ENCODE data around the gene APBA1. TPM values are rescaled to one million over a fixed set of nuclear protein-coding genes. Genes with fewer than 3 reads are reported as not detected.

The APBA1 gene
- polyA plus RNA-seq, 1 donor (not counting 4 experiments of a cell fraction or from before 2014, with no cell fraction given): 0.66 TPM

DNA sequence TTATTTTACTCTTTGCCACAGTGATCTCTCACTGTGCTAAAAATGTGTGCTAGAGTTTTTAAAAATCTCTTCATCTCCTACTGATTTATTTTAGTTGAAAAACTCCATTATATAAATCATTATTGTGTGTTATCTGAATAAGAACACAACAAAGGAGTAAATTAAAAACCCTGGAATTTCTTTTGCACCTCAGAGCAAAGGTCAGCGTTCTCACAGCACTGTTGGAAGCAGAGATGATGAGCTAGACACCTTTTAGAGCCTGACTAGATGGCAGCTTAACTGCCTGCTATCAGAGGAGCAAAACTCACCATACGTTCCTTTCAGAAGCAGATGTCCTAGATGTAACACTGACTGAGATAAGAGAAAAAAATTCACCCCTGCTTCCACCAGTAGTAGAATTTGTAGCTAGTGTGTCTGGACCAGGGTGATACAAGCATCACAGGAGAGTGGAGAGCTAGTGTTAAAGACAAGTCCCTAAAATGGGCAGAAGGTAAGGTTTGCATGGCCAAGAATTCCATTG, 200.0 kb downstream of the APBA1 start:
- Histone ChIP-seq H3K36me3 (ENCODE audit: control insufficient read depth in 2 of 2, extremely low read depth in 1 of 2, insufficient read depth in 2 of 2, low read length in 2 of 2) (no peaks in the 10 kb centered on the region), H3K9ac (ENCODE audit: control insufficient read depth, extremely low read depth, insufficient read depth, low read length) (no peak overlapping the region), H4K20me1 (ENCODE audit: control insufficient read depth, extremely low read depth, insufficient read depth, low read length) (no peaks in the 10 kb centered on the region), H3K9me3 (ENCODE audit: control insufficient read depth, low read depth, low read length) (no peaks in the 10 kb centered on the region), H2AFZ (ENCODE audit: control insufficient read depth, low read length) (no peak overlapping the region), H3K4me2 (ENCODE audit: control insufficient read depth, extremely low read depth, insufficient read depth, low read depth, low read length) (no peak overlapping the region), H3K27ac (ENCODE audit: control insufficient read depth, insufficient read depth, low read length) (no peak overlapping the region), H3K4me3 (ENCODE audit: control insufficient read depth in 2 of 3, extremely low read depth in 1 of 3, insufficient read depth in 2 of 3, low read depth in 1 of 3, low read length in 3 of 3) (no peak overlapping the region), H3K4me1 (ENCODE audit: control insufficient read depth, extremely low read depth, insufficient read depth, low read length) (peaks cover 4% of the 10 kb centered on the region), H3K79me2 (ENCODE audit: control insufficient read depth, insufficient read depth, low read length) (no peaks in the 10 kb centered on the region), H3K9me1 (ENCODE audit: control insufficient read depth, extremely low read depth, insufficient read depth, low read length) (no peaks in the 10 kb centered on the region), H3K27me3 (ENCODE audit: control insufficient read depth, extremely low read depth, insufficient read depth, low read length) (no peaks in the 10 kb centered on the region)
- no peak for FAIRE-seq
- no peak for DNase-seq (ENCODE audit: low read depth, low spot score)
- TF ChIP-seq, protein P1, sequence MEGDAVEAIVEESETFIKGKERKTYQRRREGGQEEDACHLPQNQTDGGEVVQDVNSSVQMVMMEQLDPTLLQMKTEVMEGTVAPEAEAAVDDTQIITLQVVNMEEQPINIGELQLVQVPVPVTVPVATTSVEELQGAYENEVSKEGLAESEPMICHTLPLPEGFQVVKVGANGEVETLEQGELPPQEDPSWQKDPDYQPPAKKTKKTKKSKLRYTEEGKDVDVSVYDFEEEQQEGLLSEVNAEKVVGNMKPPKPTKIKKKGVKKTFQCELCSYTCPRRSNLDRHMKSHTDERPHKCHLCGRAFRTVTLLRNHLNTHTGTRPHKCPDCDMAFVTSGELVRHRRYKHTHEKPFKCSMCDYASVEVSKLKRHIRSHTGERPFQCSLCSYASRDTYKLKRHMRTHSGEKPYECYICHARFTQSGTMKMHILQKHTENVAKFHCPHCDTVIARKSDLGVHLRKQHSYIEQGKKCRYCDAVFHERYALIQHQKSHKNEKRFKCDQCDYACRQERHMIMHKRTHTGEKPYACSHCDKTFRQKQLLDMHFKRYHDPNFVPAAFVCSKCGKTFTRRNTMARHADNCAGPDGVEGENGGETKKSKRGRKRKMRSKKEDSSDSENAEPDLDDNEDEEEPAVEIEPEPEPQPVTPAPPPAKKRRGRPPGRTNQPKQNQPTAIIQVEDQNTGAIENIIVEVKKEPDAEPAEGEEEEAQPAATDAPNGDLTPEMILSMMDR (optimal IDR thresholded peaks at IDR 0.05 in 1 of 3, IDR thresholded peaks at IDR 0.05 in 1 of 3, conservative IDR thresholded peaks at IDR 0.05 in 1 of 3; ENCODE audit: extremely low read depth in 1 of 3, insufficient read depth in 2 of 3, low read length in 3 of 3): no peak
- no peak for TF ChIP-seq EZH2 (IDR thresholded peaks at IDR 0.05; ENCODE audit: low read length)
- dilution Hi-C loops (cut with MboI; ENCODE audit: extremely low pct_ligation_motif_present, low sequenced_read_pairs): no loop called here

DNA sequence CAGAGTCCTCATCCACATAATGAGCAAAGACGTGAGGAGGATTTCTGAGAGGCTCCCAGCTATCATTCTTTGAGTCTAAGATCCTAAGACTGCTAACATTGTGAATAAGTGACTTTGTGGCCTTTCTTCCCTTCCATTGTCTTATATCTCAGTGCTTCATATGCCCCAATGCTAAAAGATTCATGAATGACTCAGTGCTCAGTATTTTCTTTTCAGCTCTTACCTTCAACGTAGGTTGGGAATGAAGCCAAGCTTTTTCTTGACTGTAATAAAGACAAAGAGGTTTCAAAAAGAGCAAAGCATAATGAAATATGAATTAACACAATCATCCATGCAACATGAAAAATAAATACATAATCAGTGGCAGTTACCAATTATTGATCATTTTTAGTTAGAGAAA, 200.7 kb downstream of the APBA1 start:
- H3K79me2 ChIP-seq (ENCODE audit: control insufficient read depth, insufficient read depth, low read length): no peaks in the 10 kb centered on the region
- H3K36me3 ChIP-seq (ENCODE audit: control insufficient read depth in 2 of 2, extremely low read depth in 1 of 2, insufficient read depth in 2 of 2, low read length in 2 of 2): no peaks in the 10 kb centered on the region
- no peak overlapping the region for H3K4me2 ChIP-seq (ENCODE audit: control insufficient read depth, extremely low read depth, insufficient read depth, low read depth, low read length)
- no peaks in the 10 kb centered on the region for H3K27me3 ChIP-seq (ENCODE audit: control insufficient read depth, extremely low read depth, insufficient read depth, low read length)
- no peak for FAIRE-seq
- no peak for DNase-seq (ENCODE audit: low read depth, low spot score)
- no peak overlapping the region for H3K9ac ChIP-seq (ENCODE audit: control insufficient read depth, extremely low read depth, insufficient read depth, low read length)
- H4K20me1 ChIP-seq (ENCODE audit: control insufficient read depth, extremely low read depth, insufficient read depth, low read length): no peaks in the 10 kb centered on the region
- H2AFZ ChIP-seq (ENCODE audit: control insufficient read depth, low read length): no peak overlapping the region
- H3K27ac ChIP-seq (ENCODE audit: control insufficient read depth, insufficient read depth, low read length): no peak overlapping the region
- TF ChIP-seq EZH2 (IDR thresholded peaks at IDR 0.05; ENCODE audit: low read length): no peak
- TF ChIP-seq, protein P1 (optimal IDR thresholded peaks at IDR 0.05 in 1 of 3, IDR thresholded peaks at IDR 0.05 in 1 of 3, conservative IDR thresholded peaks at IDR 0.05 in 1 of 3; ENCODE audit: extremely low read depth in 1 of 3, insufficient read depth in 2 of 3, low read length in 3 of 3): no peak
- dilution Hi-C loops (cut with MboI; ENCODE audit: extremely low pct_ligation_motif_present, low sequenced_read_pairs): no loop called here
- H3K9me1 ChIP-seq (ENCODE audit: control insufficient read depth, extremely low read depth, insufficient read depth, low read length): no peaks in the 10 kb centered on the region
- no peaks in the 10 kb centered on the region for H3K4me1 ChIP-seq (ENCODE audit: control insufficient read depth, extremely low read depth, insufficient read depth, low read length)
- H3K9me3 ChIP-seq (ENCODE audit: control insufficient read depth, low read depth, low read length): no peaks in the 10 kb centered on the region
- H3K4me3 ChIP-seq (ENCODE audit: control insufficient read depth in 2 of 3, extremely low read depth in 1 of 3, insufficient read depth in 2 of 3, low read depth in 1 of 3, low read length in 3 of 3): no peak overlapping the region

Measured in keratinocyte (primary cell).